ENCODE results near the gene HNF1B. TPM values are rescaled to one million over a fixed set of nuclear protein-coding genes. Genes with fewer than 3 reads are reported as not detected.

Gene HNF1B
- total and polyA plus RNA-seq, 2 donors (not counting 3 experiments of a cell fraction or from before 2014, with no cell fraction given): not detected

- Histone ChIP-seq H3K4me1 (ENCODE audit: control insufficient read depth, extremely low read depth, insufficient read depth, low read length) (peaks cover 5% of the 10 kb centered on the region), H3K4me2 (ENCODE audit: insufficient read depth, low read length) (no peak overlapping the region), H3K27ac (ENCODE audit: insufficient read depth, low read depth, low read length) (no peak overlapping the region), H3K36me3 (ENCODE audit: control insufficient read depth in 2 of 2, extremely low read depth in 1 of 2, insufficient read depth in 2 of 2, low read length in 2 of 2) (no peaks in the 10 kb centered on the region), H2AFZ (ENCODE audit: low read depth, low read length) (no peak overlapping the region), H3K4me3 (replicated peaks in 1 of 3; ENCODE audit: insufficient read depth in 1 of 3, low read depth in 1 of 3, low read length in 3 of 3) (no peak overlapping the region), H3K9me1 (replicated peaks; ENCODE audit: control insufficient read depth, extremely low read depth, insufficient read depth, low read length) (no peaks in the 10 kb centered on the region), H3K79me2 (ENCODE audit: control insufficient read depth, insufficient read depth, low read length) (no peaks in the 10 kb centered on the region), H3K9me3 (replicated peaks; ENCODE audit: control insufficient read depth, insufficient read depth, low read length) (no peaks in the 10 kb centered on the region), H3K9ac (replicated peaks; ENCODE audit: extremely low read depth, insufficient read depth, low read length) (no peak overlapping the region), H3K27me3 (ENCODE audit: control insufficient read depth in 2 of 2, insufficient read depth in 2 of 2, low read length in 2 of 2) (peaks cover 81 to 94% of the 10 kb centered on the region in 2 experiments), H4K20me1 (replicated peaks; ENCODE audit: control insufficient read depth, extremely low read depth, insufficient read depth, low read length) (no peaks in the 10 kb centered on the region)
- CTCF ChIA-PET: no interaction called here
- DNase-seq (ENCODE audit: low read depth, low spot score) (no peak), FAIRE-seq (no peak)
- BruUV-seq (replicated peaks): no TSS peak
- intact Hi-C loops (cut with micrococcal nuclease): no loop called here
- dilution Hi-C loops (cut with MboI; ENCODE audit: extremely low pct_ligation_motif_present, low sequenced_read_pairs): no loop called here
- POLR2A ChIA-PET: no interaction called here
- TF ChIP-seq POLR2A (IDR thresholded peaks at IDR 0.05; ENCODE audit: low read depth, low read length): no peak
- no peak for TF ChIP-seq MYC (IDR thresholded peaks at IDR 0.05; ENCODE audit: low read depth, low read length)
- TF ChIP-seq, protein P1, sequence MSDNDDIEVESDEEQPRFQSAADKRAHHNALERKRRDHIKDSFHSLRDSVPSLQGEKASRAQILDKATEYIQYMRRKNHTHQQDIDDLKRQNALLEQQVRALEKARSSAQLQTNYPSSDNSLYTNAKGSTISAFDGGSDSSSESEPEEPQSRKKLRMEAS (IDR thresholded peaks at IDR 0.05; ENCODE audit: insufficient read depth, insufficient read length): no peak
- TF ChIP-seq POLR2AphosphoS5 (IDR thresholded peaks at IDR 0.05; ENCODE audit: insufficient read depth, low read depth, low read length): no peak
- no peak for TF ChIP-seq EZH2 (IDR thresholded peaks at IDR 0.05; ENCODE audit: borderline replicate concordance, low read depth, low read length, severe bottlenecking)
- no peak for TF ChIP-seq FOS (IDR thresholded peaks at IDR 0.05; ENCODE audit: borderline replicate concordance, insufficient read depth, low read length)
- TF ChIP-seq, protein P2, sequence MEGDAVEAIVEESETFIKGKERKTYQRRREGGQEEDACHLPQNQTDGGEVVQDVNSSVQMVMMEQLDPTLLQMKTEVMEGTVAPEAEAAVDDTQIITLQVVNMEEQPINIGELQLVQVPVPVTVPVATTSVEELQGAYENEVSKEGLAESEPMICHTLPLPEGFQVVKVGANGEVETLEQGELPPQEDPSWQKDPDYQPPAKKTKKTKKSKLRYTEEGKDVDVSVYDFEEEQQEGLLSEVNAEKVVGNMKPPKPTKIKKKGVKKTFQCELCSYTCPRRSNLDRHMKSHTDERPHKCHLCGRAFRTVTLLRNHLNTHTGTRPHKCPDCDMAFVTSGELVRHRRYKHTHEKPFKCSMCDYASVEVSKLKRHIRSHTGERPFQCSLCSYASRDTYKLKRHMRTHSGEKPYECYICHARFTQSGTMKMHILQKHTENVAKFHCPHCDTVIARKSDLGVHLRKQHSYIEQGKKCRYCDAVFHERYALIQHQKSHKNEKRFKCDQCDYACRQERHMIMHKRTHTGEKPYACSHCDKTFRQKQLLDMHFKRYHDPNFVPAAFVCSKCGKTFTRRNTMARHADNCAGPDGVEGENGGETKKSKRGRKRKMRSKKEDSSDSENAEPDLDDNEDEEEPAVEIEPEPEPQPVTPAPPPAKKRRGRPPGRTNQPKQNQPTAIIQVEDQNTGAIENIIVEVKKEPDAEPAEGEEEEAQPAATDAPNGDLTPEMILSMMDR (IDR thresholded peaks at IDR 0.05; ENCODE audit: extremely low read depth in 1 of 2, insufficient read depth in 1 of 2, low read depth in 1 of 2, low read length in 2 of 2): no peak
- no peak for TF ChIP-seq JUN (IDR thresholded peaks at IDR 0.05; ENCODE audit: borderline replicate concordance, insufficient read depth, insufficient read length, low read depth)
- no peak for TF ChIP-seq GATA2 (IDR thresholded peaks at IDR 0.05; ENCODE audit: insufficient read depth, insufficient read length, low read depth, low read length)
Measured at GRCh38 chr17:37743612-37743874, 1.3 kb downstream of the HNF1B start.

Data from endothelial cell of umbilical vein (primary cell).